ENCODE measurements around the gene MYOZ2.
"Not testable (repeated sequence)": the region's sequence is repeated elsewhere in the genome, so short reads cannot be mapped to it uniquely, and the experiment has no call there.

GRCh38 chr4:119143341-119143740 lies 7.7 kb downstream of the MYOZ2 start:
- TF ChIP-seq EZH2 (IDR thresholded peaks at IDR 0.05; ENCODE audit: insufficient read depth, poor library complexity, severe bottlenecking); EZH2phosphoT487 (IDR thresholded peaks at IDR 0.05; ENCODE audit: insufficient read depth, low read depth): not testable (repeated sequence)

All from GM23248 (cell line).